K562 (cell line): ENCODE results near the gene ANK3. TPM values are rescaled to one million over a fixed set of nuclear protein-coding genes. Genes with fewer than 3 reads are reported as not detected.

ENCODE experiments used
- ATAC-seq: fragments of 200-7000 bp; cut with Tn5 transposase; 3 replicates; pipeline ENCODE4 v1.9.1; 2020; ENCODE audit warnings: moderate library complexity
- BruUV-seq: library from RNA; stranded (reverse); fragments of 400-500 nt; replicated peaks from 2 replicates; lab custom pipeline; 2021; lab: Mats Ljungman, UMichigan
- CTCF ChIA-PET: fragments of 300-600 bp; formaldehyde crosslinking; extraction: SDS; loops from one replicate; lab custom pipeline; 2021; ENCODE audit warnings: low intra/inter-chr PET ratio; lab: Yijun Ruan, JAX
- POLR2A ChIA-PET: fragments of 300-600, 350-650 bp; sonication (Branson Sonifier 250); formaldehyde crosslinking; extraction: SDS; loops from one replicate; lab custom pipeline; 2021; ENCODE audit warnings: antibody characterized with exemption, inconsistent platforms; lab: Yijun Ruan, JAX
- DNase-seq, 4 experiments: peaks; one replicate each; pipeline versions ENCODE4 v3.0.0 to v3.0.0-alpha.2; 2011 to 2018; ENCODE audit warnings: low spot score in 3 of 4, mixed read lengths in 3 of 4; ENCODE audit errors: extremely low read depth in 1 of 4
- FAIRE-seq: peaks from 2 replicates; lab custom pipeline; 2011; peaks lifted over from hg19 to GRCh38; lab: Jason Lieb, UNC
- H2AFZ ChIP-seq: 2 replicates; pipeline ENCODE4 v1.6.0; 2011; ENCODE audit warnings: low read depth, low read length, control low read depth, inconsistent platforms
- H3K27ac ChIP-seq: fragments of 200-600 bp; 3 replicates; pipeline ENCODE4 v1.8.0; 2011; ENCODE audit warnings: low read depth, mild to moderate bottlenecking, control low read depth, inconsistent platforms, low read length, moderate library complexity, mixed read lengths; ENCODE audit errors: extremely low read depth
- H3K27me3 ChIP-seq, 2 experiments: fragments of 300-600 bp in 1 of 2; 2 replicates in 1 of 2; 3 replicates in 1 of 2; pipeline versions ENCODE4 v1.6.0 to v1.8.0; 2011; ENCODE audit warnings: inconsistent platforms in 2 of 2, low read length in 2 of 2, mild to moderate bottlenecking in 1 of 2, mixed read lengths in 1 of 2, moderate library complexity in 1 of 2; ENCODE audit not compliant: control insufficient read depth in 2 of 2, insufficient read depth in 2 of 2
- H3K36me3 ChIP-seq: fragments of 300-600 bp; 3 replicates; pipeline ENCODE4 v1.8.0; 2011; ENCODE audit warnings: mild to moderate bottlenecking, low read length, inconsistent platforms; ENCODE audit not compliant: control insufficient read depth, insufficient read depth
- H3K4me1 ChIP-seq, 2 experiments: fragments of 200-600 bp in 1 of 2; replicated peaks in 1 of 2; 2 replicates in 1 of 2; 3 replicates in 1 of 2; pipeline versions ENCODE4 v1.5.1 to v1.8.0; 2011; ENCODE audit warnings: inconsistent platforms in 2 of 2, low read length in 2 of 2, mild to moderate bottlenecking in 1 of 2, mixed read lengths in 1 of 2, moderate library complexity in 1 of 2; ENCODE audit not compliant: control insufficient read depth in 2 of 2, insufficient read depth in 2 of 2
- H3K4me2 ChIP-seq: 2 replicates; pipeline ENCODE4 v1.6.1; 2011; ENCODE audit warnings: low read length, control low read depth, inconsistent platforms, mixed read lengths; ENCODE audit not compliant: insufficient read depth
- H3K4me3 ChIP-seq: fragments of 200-600 bp; sonication (generic), shearing (Covaris generic); 2 replicates; pipeline ENCODE4 v1.5.1; 2016; ENCODE audit warnings: control low read depth, inconsistent platforms
- H3K79me2 ChIP-seq: fragments of 200-600 bp; 3 replicates; pipeline ENCODE4 v1.8.0; 2011; ENCODE audit warnings: low read length, inconsistent platforms; ENCODE audit not compliant: control insufficient read depth, insufficient read depth
- H3K9ac ChIP-seq, 2 experiments: 2 replicates each; pipeline versions ENCODE4 v1.6.0 to v1.6.1; 2011; ENCODE audit warnings: low read depth in 2 of 2, low read length in 2 of 2, control low read depth in 1 of 2, inconsistent platforms in 1 of 2, mild to moderate bottlenecking in 1 of 2, mixed read lengths in 1 of 2; ENCODE audit not compliant: insufficient read depth in 1 of 2
- H3K9me1 ChIP-seq: one replicate; pipeline ENCODE4 v1.6.0; 2011; ENCODE audit warnings: inconsistent platforms, mild to moderate bottlenecking, low read length, moderate library complexity; ENCODE audit not compliant: control insufficient read depth, insufficient read depth
- H3K9me3 ChIP-seq: replicated peaks from 2 replicates; pipeline ENCODE4 v1.5.1; 2011; ENCODE audit warnings: low read depth, low read length, inconsistent platforms; ENCODE audit not compliant: control insufficient read depth, insufficient read depth
- H4K20me1 ChIP-seq: replicated peaks from 2 replicates; pipeline ENCODE4 v1.6.1; 2011; ENCODE audit warnings: low read length, inconsistent platforms, mixed read lengths; ENCODE audit not compliant: control insufficient read depth, insufficient read depth
- BHLHE40 ChIP-seq: IDR thresholded peaks from 2 replicates; pipeline ENCODE4 v1.6.1; 2011; ENCODE audit warnings: low read length, improper control_type of control experiment
- CTCF ChIP-seq, 3 experiments: IDR thresholded peaks in 2 of 3; conservative IDR thresholded peaks in 1 of 3; 2 replicates each; pipeline ENCODE4 v1.5.1; 2011 to 2012; ENCODE audit warnings: low read length in 3 of 3, mild to moderate bottlenecking in 3 of 3, control low read depth in 2 of 3, improper control_type of control experiment in 1 of 3, inconsistent platforms in 1 of 3, low read depth in 1 of 3, mixed read lengths in 1 of 3, moderate library complexity in 1 of 3; ENCODE audit not compliant: insufficient read depth in 2 of 3
- MCM7 ChIP-seq, 2 experiments: fragments of 450-650 bp; IDR thresholded peaks; 2 replicates each; pipeline ENCODE4 v1.6.1; 2016 to 2018
- NFE2L1 ChIP-seq: fragments of 450-650 bp; IDR thresholded peaks from 2 replicates; pipeline ENCODE4 v1.6.1; 2016; ENCODE audit warnings: missing genetic modification characterization, low read depth, mild to moderate bottlenecking, missing compliant biosample characterization, moderate library complexity, borderline replicate concordance
- NR3C1 ChIP-seq: sonication (generic); formaldehyde crosslinking; IDR thresholded peaks from 2 replicates; pipeline ENCODE4 v1.8.1; 2022; ENCODE audit warnings: missing genetic modification reagents
- PRMT5 ChIP-seq: sonication (generic); formaldehyde crosslinking; IDR thresholded peaks from 2 replicates; pipeline ENCODE4 v1.5.0; 2020; ENCODE audit warnings: missing genetic modification reagents
- RFX1 ChIP-seq: fragments of 450-650 bp; IDR thresholded peaks from 2 replicates; pipeline ENCODE4 v1.6.1; 2016; ENCODE audit warnings: mild to moderate bottlenecking, moderate library complexity
- RNF2 ChIP-seq: sonication (generic); IDR thresholded peaks from 2 replicates; pipeline ENCODE4 v1.6.1; 2016
- TRIM28 ChIP-seq: fragments of 450-650 bp; IDR thresholded peaks from 2 replicates; pipeline ENCODE4 v1.6.1; 2017
- WGBS: fragments of 100-300 bp; shearing (Covaris generic); methylation state at CpG from one replicate; pipeline ENCODE4 v1.1.6; 2016; ENCODE audit warnings: low coverage, mixed read lengths; ENCODE audit not compliant: insufficient coverage; ENCODE audit errors: missing lambda C conversion rate; 5-methylcytosine and 5-hydroxymethylcytosine counted together
- in situ Hi-C: fragments of 300-500 bp; cut with MboI; formaldehyde crosslinking; loops from 4 replicates; pipeline ENCODE4 v1.15.0; 2018; ENCODE audit warnings: inconsistent platforms, mixed read lengths
- intact Hi-C: fragments of 100-400 bp; cut with micrococcal nuclease; formaldehyde crosslinking; loops from 2 replicates; pipeline ENCODE4 v1.14.2; 2022
- polyA plus RNA-seq, 8 experiments: library from polyadenylated mRNA; depleted of rRNA in 4 of 8; stranded (reverse) in 5 of 8; unstranded in 3 of 8; fragments of >200 nt; fragmentation: Nextera tagmentation in 2 of 8; fragmentation: Illumina TruSeq in 1 of 8; extraction: Ambion mirVana in 2 of 8; extraction: Trizol in 1 of 8; gene quantifications; 2 replicates each; pipeline versions ENCODE4 v1.2.1 to v1.2.3, GENCODE V29; 2011 to 2014; ENCODE audit warnings: inconsistent platforms in 1 of 8, missing spikeins in 1 of 8
- total RNA-seq, 7 experiments: library from RNA; depleted of rRNA in 6 of 7; stranded (reverse); fragments of >200 nt in 6 of 7; fragmentation: Illumina TruSeq in 2 of 7; extraction: Trizol in 2 of 7; gene quantifications; 2 replicates each; pipeline versions ENCODE4 v1.2.1 to v1.2.3, GENCODE V29; 2011 to 2021; ENCODE audit warnings: low replicate concordance in 1 of 7

The ANK3 gene
- total and polyA plus RNA-seq, 9 of the 15 experiments (the other 6 are each of a cell fraction or from before 2014, with no cell fraction given), result 10.0 to 32.3 (median 17.9) TPM

- Histone ChIP-seq H2AFZ (no peak overlapping the region), H3K4me3 (no peak overlapping the region), H3K4me1 (no peaks in the 10 kb centered on the region), H3K27me3 (no peaks in the 10 kb centered on the region), H4K20me1 (no peaks in the 10 kb centered on the region), H3K9me1 (no peaks in the 10 kb centered on the region), H3K9me3 (no peaks in the 10 kb centered on the region), H3K36me3 (no peaks in the 10 kb centered on the region), H3K27ac (no peak overlapping the region), H3K4me2 (no peak overlapping the region), H3K9ac (no peak overlapping the region), H3K79me2 (no peaks in the 10 kb centered on the region)
- intact Hi-C loops, result no loop called here
- ChIA-PET POLR2A (no interaction called here), CTCF (no interaction called here)
- ATAC-seq (no peak), FAIRE-seq (no peak), DNase-seq (no peak)
- no TSS peak for BruUV-seq
- TF ChIP-seq RNF2 (no peak), MCM7 (IDR thresholded peaks at IDR 0.05) (no peak), RFX1 (peak; percentile 74), NFE2L1 (no peak), NR3C1 (CRISPR knock-in tag) (no peak), PRMT5 (no peak)
- in situ Hi-C loops, result no loop called here
Measured at GRCh38 chr10:60253484-60253883, 136.2 kb downstream of the ANK3 start.

- Histone ChIP-seq H3K79me2 (no peaks in the 10 kb centered on the region), H2AFZ (no peak overlapping the region), H3K9me1 (no peaks in the 10 kb centered on the region), H3K4me3 (no peak overlapping the region), H3K9ac (no peak overlapping the region), H3K36me3 (no peaks in the 10 kb centered on the region), H3K9me3 (no peaks in the 10 kb centered on the region), H3K4me1 (no peaks in the 10 kb centered on the region), H4K20me1 (no peaks in the 10 kb centered on the region), H3K4me2 (no peak overlapping the region), H3K27me3 (no peaks in the 10 kb centered on the region), H3K27ac (no peak overlapping the region)
- ATAC-seq (peak; percentile 49; the same call in 1 of the 3 replicates), DNase-seq (no peak), FAIRE-seq (no peak)
- POLR2A ChIA-PET, result no interaction called here
- in situ Hi-C loops, result no loop called here
- CTCF ChIA-PET, result no interaction called here
- intact Hi-C loops, result no loop called here
- BruUV-seq, result no TSS peak
- WGBS, result 59% methylated on average over 4 of the region's 4 CpGs
- no peak for TF ChIP-seq TRIM28
- 0 out of 2 replicates have a peak, but pooled peaks have one; percentile 8 for TF ChIP-seq BHLHE40
- peak; percentile 17 to 40 (median 26); a peak in 2 of 6 replicates for TF ChIP-seq CTCF (IDR thresholded peaks at IDR 0.05 in 2 of 3, conservative IDR thresholded peaks at IDR 0.05 in 1 of 3; ENCODE audit: insufficient read depth in 2 of 3, low read depth in 1 of 3, low read length in 3 of 3)
Measured at GRCh38 chr10:60252688-60253087, 137.0 kb downstream of the ANK3 start.
